ENCODE data around the gene IL4R.
"Not testable (repeated sequence)": the region's sequence is repeated elsewhere in the genome, so short reads cannot be mapped to it uniquely, and the experiment has no call there.

The IL4R gene

DNA sequence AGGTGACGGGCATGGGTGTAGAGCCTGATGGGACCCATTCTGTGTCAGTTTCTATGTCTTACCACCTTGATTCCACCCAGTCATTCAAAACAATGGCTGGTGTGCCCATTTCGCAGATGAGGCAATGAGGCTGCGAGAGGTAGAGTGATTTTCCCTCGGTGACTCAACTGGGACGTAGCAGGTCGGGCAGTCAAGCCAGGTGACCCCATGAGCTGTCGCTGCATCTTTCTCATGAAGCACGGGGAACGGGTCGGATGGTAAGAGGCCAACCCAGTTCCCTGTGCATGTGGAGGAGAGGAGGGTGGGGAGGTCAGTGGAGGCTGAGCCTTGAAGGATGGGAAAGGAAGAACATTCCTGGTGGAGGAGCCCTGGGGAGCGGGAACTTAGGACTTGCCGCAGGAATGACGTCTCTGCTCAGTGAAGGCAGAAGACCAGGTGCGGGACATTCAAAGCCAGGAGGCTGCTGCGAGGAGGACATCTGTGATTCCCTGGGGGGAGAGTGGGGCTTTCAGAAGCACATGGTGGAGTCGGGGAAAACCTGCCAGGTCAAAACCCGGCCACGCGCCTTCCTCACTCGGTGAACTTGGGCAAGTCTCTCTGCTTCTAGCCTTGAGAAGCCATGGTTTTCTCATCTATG lies 89.3 kb downstream of the IL4R start:
- peak in 2 of 3 experiments; percentile 28 to 36 for DNase-seq (ENCODE audit: low read depth in 3 of 3)

GRCh38 chr16:27403601-27403992 lies 89.8 kb downstream of the IL4R start:
- peak in 1 of 3 experiments; percentile 26 for DNase-seq (ENCODE audit: low read depth in 3 of 3)

DNA sequence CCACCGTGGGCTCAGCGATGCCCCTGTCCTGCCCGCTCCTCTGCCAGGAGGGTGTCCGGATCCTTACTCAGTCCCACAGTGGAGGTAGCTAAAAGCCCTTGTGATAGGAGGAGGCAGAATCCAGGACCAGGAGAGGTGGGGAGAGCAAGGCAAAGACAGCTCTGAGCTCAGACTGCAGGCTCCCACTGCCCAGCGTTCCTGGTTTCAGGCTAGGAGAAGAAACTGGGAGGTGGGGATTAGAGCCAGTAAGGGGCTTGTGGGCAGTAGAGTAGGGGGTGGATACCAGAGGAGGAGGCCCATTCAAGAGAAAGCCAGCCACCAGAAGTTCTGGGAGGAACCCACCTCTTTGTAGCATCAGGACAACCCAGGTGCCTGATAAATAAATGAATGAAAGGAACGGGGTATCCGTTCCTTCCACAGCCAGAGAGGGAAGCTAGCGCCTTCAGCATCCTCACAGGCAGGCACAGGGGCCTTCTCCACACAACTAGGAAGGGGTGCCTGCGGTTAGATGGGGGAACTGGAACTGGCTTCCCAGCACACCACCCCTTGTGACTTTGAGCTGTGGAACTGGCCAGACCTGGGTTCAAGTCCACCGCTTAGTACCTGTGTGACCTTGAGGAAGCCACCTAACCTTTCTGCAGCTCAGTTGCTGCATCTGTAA lies 90.5 kb downstream of the IL4R start:
- DNase-seq (ENCODE audit: low read depth in 3 of 3): no peak

DNA sequence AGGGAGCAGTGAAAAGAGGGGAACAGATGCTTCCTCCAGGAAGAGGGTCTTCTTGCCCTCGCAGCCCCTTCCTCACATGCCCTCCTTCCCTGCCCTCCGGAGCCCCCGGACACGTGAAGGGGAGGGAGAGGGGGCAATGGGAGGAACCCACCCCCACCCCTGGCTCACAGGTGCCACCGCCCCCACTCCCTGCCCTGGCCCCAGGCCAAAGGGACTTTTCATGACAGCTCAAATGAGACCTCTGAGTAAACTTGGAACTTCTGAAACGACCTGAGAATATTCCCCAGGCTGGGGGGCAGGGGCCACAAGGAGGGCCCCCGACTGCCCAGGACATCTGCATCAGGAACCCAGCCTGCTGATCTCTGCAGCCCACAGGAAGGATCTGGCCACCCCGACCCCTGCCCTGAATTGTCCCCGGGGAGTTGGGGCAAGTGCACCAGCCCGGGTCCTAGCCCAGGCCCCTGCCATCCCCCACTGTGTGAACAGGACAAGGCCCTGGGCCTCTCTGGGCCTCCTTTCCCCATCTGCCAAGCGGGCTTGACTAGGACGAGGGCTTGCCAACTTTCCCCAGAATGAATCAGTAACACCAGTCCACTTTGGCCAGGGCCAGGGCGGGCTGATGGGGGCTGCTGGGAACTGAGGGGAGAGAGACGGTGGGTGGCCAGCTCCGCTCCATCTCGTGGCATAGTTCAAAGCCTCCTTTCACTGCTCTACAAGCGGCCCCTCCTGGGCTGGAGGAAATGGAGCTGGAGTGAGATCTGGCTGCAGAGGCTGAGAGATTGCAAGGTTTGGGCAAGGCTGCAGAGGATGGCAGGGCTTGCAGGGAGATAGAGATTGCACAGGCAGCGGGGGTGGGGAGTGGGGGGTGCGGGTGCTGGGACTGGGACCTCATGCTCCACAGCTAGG lies 92.0 kb downstream of the IL4R start:
- peak; percentile 48 to 65 (median 52) for DNase-seq (ENCODE audit: low read depth in 3 of 3)

DNA sequence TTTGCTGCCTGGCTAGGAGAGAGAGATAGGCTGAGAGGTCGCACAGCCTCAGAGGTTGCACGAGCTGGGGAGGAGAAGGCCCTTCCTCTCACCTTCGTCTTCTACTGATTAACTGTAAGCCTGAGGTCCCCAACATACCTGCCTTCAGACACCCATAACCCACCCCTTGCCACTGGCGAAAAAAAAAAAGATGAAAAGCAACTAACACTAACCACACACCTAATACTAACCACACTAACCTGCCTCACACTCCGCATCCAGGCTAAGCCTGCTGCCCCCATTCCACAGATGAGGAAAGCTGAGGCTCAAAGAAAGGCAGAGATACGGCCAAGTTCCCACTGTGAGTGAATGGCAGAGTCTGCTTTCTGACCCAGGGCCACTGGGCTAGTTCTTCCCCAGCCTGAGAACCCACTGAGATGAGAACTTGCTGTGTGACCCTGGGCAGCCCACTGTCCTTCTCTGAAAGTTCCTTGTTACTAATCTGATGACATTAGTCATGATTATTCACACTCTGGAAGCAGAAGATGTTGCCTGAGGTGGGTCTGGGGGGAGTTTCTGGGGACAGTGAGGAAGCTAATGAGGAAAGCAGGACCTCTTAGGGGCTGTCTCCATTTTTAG lies 92.8 kb downstream of the IL4R start:
- DNase-seq (ENCODE audit: low read depth in 3 of 3): no peak

- DNase-seq (ENCODE audit: low read depth in 3 of 3): no peak
Measured at GRCh38 chr16:27407133-27407532, 93.4 kb downstream of the IL4R start.

GRCh38 chr16:27408012-27408601 lies 94.3 kb downstream of the IL4R start:
- peak in 2 of 3 experiments; percentile 34 to 42 for DNase-seq (ENCODE audit: low read depth in 3 of 3)

DNA sequence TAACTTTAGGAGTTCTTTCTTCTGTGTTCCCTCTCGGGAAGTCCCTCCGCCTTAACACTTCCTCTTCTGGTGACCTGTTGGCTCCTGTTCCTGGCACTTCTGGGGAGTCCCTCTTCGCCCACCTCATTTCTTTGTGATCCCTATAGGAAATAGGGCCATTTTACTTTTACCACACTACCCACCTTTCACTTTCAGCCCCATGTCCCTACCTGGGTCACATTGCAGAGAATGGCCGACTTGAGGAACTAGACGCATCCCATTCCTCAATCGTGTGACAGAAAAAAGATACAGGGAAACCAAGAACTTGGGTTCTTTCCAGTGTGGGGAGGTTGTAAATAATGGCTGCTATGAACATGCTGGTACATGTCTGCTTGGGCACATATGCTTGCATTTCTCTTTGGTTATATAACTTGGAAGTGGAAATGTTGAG lies 94.8 kb downstream of the IL4R start:
- DNase-seq (ENCODE audit: low read depth in 3 of 3): no peak

DNA sequence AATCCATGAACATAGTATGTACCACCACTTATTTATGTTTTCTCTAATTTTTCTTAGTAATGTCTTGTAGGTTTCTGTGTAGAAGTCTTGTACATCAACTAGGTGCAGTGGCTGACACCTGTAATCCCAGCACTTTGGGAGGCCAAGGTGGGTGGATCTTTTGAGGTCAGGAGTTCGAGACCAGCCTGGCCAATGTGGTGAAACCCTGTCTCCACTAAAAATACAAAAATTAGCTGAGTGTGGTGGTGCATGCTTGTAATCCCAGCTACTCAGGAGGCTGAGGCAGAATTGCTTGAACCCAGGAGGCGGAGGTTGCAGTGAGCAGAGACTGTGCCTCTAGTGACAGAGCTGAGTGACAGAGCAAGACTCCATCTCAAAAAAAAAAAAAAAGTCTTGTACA lies 96.2 kb downstream of the IL4R start:
- DNase-seq (ENCODE audit: low read depth in 3 of 3): not testable (repeated sequence)

- DNase-seq (ENCODE audit: low read depth in 3 of 3): no peak
Measured at GRCh38 chr16:27410761-27411160, 97.0 kb downstream of the IL4R start.

DNA sequence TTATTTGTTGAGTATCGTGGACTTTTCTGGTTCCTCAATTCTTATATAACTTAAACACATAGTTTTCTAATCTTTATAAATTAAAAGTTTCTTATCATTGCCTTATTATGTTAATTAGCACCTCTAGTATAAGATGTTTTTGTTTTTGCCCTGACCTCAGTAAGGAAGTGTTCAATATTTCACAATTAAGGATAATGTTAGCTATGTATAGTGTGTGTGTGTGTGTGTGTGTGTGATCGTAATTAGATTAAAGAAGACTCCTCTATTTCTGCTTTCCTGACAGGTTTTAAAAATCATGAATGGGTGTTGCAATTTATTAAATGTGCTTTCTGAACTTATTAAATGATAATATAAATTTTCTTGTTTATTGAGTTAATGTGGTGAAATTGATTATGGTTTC lies 100.2 kb downstream of the IL4R start:
- DNase-seq (ENCODE audit: low read depth in 3 of 3): no peak
